GM19043 (cell line): Measurements from ENCODE around the gene MSL1.

Experiments used
- ATAC-seq: cut with Tn5 transposase; IDR thresholded peaks from one replicate; pipeline ENCODE4 v1.9.1; 2021; ENCODE audit warnings: low read depth; ENCODE audit not compliant: unreplicated experiment

Gene MSL1

GRCh38 chr17:40170325-40170724 lies 48.6 kb downstream of the MSL1 start:
- no peak for ATAC-seq

GRCh38 chr17:40171750-40172149 lies 50.0 kb downstream of the MSL1 start:
- ATAC-seq = no peak

- ATAC-seq = no peak
These were observed 51.5 kb downstream of the MSL1 start for GRCh38 chr17:40173091-40173777.

GRCh38 chr17:40173778-40174135 lies 52.0 kb downstream of the MSL1 start:
- ATAC-seq = no peak

- ATAC-seq = no peak
These were observed 52.7 kb downstream of the MSL1 start for GRCh38 chr17:40174514-40174913.

- no peak for ATAC-seq
These were observed 54.4 kb downstream of the MSL1 start for GRCh38 chr17:40175928-40176753.

- ATAC-seq = no peak
These were observed 55.0 kb downstream of the MSL1 start for GRCh38 chr17:40176754-40177110.

GRCh38 chr17:40177275-40177874 lies 55.6 kb downstream of the MSL1 start, which contains the start of gene RAPGEFL1:
TSS of gene RAPGEFL1 (plus strand) at chr17:40177470. CDS start at chr17:40177862, 392 bp downstream.
- no peak for ATAC-seq

GRCh38 chr17:40178021-40178601 lies 56.3 kb downstream of the MSL1 start:
- no peak for ATAC-seq

- ATAC-seq = no peak
These were observed 56.9 kb downstream of the MSL1 start for GRCh38 chr17:40178660-40179059.

GRCh38 chr17:40179923-40180659 lies 58.3 kb downstream of the MSL1 start:
- ATAC-seq = no peak

- ATAC-seq = no peak
These were observed 58.9 kb downstream of the MSL1 start for GRCh38 chr17:40180694-40181093.

- ATAC-seq = no peak
These were observed 59.4 kb downstream of the MSL1 start for GRCh38 chr17:40181205-40181604.

GRCh38 chr17:40182606-40183005 lies 60.8 kb downstream of the MSL1 start:
- ATAC-seq = no peak
